Activated CD4-positive, CD25-positive, alpha-beta regulatory T cell (primary cell): ENCODE data around the gene C20orf202.

Experiments
- DNase-seq, 4 experiments: peaks; one replicate each; lab custom pipeline; 2025; lab: John Stamatoyannopoulos, UW

Gene C20orf202

GRCh38 chr20:1202762-1203504 lies at the start of gene C20orf202:
TSS of gene C20orf202 (plus strand) at chr20:1203454. CDS start at chr20:1203586, 132 bp downstream.
- no peak for DNase-seq

DNA sequence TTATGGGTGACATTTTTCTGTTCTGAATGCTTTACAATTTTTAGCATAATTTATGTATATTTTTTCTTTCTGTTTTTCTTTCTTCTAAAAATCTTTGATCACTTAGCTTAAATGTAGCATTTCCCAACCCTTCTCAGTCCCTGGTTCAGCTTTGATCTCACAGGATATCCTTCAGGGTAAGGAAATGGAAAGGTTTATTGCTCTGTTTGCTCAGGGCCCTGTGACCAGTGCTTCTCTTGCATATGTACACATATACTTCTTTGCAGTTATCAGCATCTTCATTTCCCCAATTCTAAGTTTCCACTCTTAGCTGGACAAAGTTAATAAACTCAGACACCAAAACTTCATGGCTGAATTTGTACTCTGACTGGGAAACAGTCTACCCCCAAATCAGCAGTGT lies 49.0 kb upstream of the C20orf202 start:
- no peak for DNase-seq

DNA sequence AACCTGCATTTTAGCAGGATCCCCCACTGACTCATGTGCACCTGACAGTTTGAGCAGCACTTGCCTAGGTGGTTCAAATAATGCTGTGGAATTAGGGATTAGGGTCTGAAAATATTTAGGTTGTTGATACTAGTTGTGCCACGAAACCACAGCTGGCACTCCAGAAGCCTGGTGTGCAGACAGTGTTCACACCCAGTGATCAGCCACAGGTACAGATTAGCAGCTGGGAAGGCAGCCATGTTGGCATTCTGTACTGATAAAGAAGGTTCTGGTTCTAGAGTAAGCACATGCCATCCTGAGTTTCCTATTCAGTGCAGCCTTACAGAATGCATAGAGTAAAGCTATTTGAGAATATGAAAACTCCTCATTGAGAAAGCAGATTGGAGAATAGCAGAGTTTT lies 48.6 kb upstream of the C20orf202 start:
- DNase-seq, result no peak

DNA sequence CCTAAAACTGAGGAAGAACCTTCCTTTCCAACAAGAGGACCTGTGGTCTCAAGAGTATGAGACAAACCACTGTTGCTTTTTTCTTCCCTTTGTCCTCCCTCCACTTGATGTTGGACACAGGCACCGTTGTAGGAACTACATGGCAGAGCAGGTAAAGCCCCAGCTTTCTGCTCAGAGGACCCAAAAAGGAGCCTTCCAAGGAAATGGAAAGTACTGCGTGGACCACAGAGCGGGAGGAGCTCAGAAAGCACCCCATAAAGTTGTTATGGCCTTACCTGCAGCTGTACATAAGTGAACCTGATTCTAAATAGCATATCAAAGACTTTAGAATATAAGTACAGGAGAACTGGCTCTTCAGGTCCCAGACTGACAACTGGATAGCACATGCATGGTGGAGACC lies 47.9 kb upstream of the C20orf202 start:
- DNase-seq, result no peak

DNA sequence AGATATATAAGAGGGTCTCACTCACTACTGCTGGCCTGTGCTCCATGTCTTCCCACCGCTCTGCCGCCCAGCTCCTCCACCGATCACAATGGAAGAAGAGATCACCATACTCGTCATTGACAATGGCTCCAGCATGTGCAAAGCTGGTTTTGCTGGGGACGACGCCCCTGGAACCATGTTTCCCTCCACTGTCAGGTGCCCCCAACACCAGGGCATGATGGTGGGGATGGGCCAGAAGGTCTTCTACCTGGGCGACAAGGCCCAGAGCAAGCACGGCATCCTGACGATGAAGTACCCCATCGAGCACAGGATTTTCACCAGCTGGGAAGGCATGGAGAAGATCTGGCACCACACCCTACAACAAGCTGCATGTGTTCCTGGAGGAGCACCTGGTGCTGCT lies 42.8 kb upstream of the C20orf202 start:
- no peak for DNase-seq

- no peak for DNase-seq
Observed at GRCh38 chr20:1160991-1161390, 42.3 kb upstream of the C20orf202 start.

DNA sequence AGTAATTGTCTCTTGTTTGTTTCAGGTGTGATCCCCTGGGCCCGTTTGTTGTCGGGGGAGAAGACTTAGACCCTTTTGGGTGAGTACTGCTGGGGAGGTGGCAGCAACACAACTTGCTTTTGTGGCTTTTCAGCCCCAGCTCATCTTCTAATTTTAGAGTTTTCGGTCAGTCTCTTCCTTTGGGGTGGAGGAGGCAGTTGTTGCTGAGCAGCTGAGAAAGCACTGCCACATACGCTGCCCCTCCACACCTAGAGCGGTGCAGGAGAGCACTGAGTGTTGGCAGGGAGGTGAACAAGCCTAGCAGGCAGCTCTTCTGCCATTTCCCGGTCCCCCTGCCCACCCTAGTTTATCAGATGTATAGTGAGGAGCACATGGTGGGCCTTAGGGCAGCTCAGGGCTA lies 40.1 kb upstream of the C20orf202 start:
- DNase-seq, result no peak

DNA sequence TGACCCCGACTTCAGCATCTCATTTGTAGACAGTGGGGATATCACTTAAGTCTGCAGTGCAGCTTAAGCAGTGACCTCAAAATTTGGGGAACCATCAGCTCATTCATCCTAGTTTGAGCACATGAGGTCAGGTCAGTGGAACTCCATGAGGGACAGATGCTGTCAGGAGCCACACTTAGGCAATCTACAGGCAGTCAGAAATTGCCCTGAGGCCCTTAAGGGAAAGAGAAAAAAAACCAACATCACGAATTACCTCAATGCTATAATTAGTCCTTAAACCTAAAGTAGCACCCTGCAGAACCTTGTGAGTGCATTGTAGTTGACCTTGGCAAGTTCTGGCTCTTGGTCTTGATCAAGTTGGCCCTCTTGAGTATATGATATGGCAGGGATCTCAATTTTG lies 39.6 kb upstream of the C20orf202 start:
- DNase-seq, result no peak

GRCh38 chr20:1164871-1165270 lies 38.4 kb upstream of the C20orf202 start:
- DNase-seq, result no peak

GRCh38 chr20:1165521-1165920 lies 37.7 kb upstream of the C20orf202 start:
- DNase-seq, result no peak

GRCh38 chr20:1165941-1166340 lies 37.3 kb upstream of the C20orf202 start:
- no peak for DNase-seq

- DNase-seq, result no peak
Observed at GRCh38 chr20:1166948-1167720, 36.1 kb upstream of the C20orf202 start.

DNA sequence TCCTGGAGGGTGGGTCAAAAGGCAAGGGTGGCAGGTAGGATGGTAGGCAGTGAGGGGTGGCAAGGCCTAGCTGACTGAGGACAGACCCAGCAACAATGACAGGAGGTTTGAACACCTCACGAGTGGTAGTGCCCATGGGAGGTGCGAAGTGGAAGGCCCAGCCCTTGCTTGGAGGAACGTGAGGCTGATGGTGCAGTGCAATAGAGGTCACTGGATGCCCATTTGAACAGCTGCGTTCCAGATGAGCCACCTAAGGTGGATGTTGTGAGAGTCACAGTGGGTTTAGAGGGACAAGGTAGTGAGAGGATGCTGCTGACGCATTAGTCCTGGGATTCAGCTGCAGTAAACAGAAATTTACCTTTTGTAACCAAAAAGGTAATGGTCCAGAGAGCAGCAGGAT lies 34.0 kb upstream of the C20orf202 start:
- no peak for DNase-seq

GRCh38 chr20:1171461-1172093 lies 31.7 kb upstream of the C20orf202 start:
- DNase-seq, result no peak

DNA sequence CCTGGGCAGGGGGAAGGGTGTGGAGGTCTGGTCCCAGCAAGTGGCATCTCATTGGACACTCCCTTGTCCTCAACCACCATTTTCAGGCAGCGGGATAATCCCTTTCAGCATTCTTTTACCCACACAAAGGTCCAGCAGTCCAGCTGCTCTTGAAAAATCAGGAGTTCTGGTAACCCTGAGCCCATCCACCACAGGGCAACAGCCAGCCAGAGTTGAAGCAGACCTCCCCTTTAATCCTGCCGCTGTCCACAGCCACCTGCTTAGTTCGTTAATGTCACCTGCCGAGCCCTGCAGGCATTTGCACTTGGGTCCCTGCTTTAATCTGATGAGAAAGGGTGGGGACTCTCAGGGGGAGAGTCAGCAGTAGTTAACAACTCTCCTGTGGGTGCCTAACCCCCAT lies 29.6 kb upstream of the C20orf202 start:
- no peak for DNase-seq

DNA sequence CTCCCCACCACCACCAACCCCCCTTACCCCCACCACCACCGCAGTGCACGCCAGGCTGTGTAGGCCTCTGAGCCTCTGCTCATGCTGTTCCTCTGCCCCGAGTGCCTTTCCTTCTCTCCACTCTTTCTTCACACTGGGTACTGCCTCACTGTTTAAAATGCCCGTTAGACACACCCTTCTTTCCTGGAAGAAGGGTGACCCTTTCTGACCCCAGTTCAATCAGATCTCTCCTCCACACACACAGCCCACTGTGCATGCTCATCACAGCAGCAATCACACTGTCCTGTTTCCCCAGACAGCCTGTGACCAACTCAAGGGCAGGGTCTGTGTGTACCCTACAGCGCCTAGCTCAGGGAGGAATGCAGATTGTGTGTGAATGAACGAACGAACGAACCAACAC lies 28.5 kb upstream of the C20orf202 start:
- no peak for DNase-seq

GRCh38 chr20:1177680-1178079 lies 25.6 kb upstream of the C20orf202 start:
- no peak for DNase-seq

DNA sequence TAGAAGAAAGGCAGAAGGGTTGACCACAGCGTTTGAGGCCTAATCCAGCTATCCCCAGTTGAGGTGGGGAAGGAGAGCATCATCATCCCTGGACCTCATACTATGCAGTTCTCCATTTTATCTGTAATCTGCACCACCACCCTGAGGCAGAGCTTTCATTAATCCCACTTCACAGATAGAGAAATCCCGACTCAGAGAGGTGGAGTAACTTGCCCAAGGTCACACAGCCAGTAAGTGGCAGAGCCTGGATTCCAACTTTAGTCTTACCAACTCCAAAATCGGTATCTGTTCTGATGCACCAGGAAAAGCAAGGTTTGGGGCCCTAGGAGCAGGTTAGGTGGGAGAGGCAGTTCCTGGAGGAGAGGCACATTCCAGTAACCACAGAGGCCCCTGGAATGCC lies 25.2 kb upstream of the C20orf202 start:
- no peak for DNase-seq

- DNase-seq, result no peak
Observed at GRCh38 chr20:1178623-1179022, 24.6 kb upstream of the C20orf202 start.

DNA sequence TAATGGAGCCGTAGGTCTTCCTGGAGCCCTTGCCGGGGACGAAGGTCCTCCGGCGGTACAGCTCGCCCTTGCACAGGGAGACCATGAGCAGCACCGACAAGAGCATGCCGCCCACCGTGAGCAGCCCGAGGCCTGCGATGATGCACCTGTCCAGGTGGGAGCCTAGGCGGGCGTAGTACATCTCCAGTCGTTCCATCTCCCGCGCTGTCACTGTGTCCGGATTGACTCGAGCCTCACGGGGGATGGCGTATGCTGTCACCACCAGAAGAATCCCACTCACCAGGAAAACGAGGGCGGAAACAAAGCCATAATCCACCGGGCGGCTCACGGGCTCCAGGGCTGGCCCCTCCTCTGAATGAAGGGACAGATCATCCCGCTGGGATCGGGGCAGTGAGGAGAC lies 22.3 kb upstream of the C20orf202 start:
- no peak for DNase-seq

- no peak for DNase-seq
Observed at GRCh38 chr20:1182106-1182505, 21.1 kb upstream of the C20orf202 start.

GRCh38 chr20:1183153-1183552 lies 20.1 kb upstream of the C20orf202 start:
- no peak for DNase-seq

GRCh38 chr20:1184260-1184637 lies 19.0 kb upstream of the C20orf202 start:
- no peak for DNase-seq
